Measurements from ENCODE around the gene ARID1A. TPM values are rescaled to one million over a fixed set of nuclear protein-coding genes. Genes with fewer than 3 reads are reported as not detected.

Gene ARID1A
- total and polyA plus RNA-seq, 9 of the 15 experiments (the other 6 are each of a cell fraction or from before 2014, with no cell fraction given), result 8.3 to 88.3 (median 22.5) TPM

- TF ChIP-seq ZNF318 (IDR thresholded peaks at IDR 0.05; ENCODE audit: borderline replicate concordance in 1 of 2, low read depth in 1 of 2) (no peak; a peak in 1 of 4 replicates), RUNX1 (IDR thresholded peaks at IDR 0.05; ENCODE audit: low read depth) (no peak), NBN (IDR thresholded peaks at IDR 0.05; ENCODE audit: low read depth) (peak; percentile 88), NFE2 (IDR thresholded peaks at IDR 0.05; ENCODE audit: low read depth) (peak; percentile 15; the same call in 1 of the 2 replicates), KDM4B (IDR thresholded peaks at IDR 0.05; ENCODE audit: borderline replicate concordance in 2 of 2, low read depth in 1 of 2) (no peak), PRMT5 (CRISPR knock-in tag; IDR thresholded peaks at IDR 0.05) (no peak), SAFB2 (IDR thresholded peaks at IDR 0.05; ENCODE audit: borderline replicate concordance, low read depth, low read length, severe bottlenecking) (no peak), ZNF347 (CRISPR knock-in tag; IDR thresholded peaks at IDR 0.05; ENCODE audit: low read depth) (no peak), ZNF354B (CRISPR knock-in tag; IDR thresholded peaks at IDR 0.05) (no peak), NFIC (IDR thresholded peaks at IDR 0.05) (0 out of 2 replicates have a peak, but pooled peaks have one; percentile 37), ZNF212 (CRISPR knock-in tag; IDR thresholded peaks at IDR 0.05) (no peak), ZNF143 (CRISPR knock-in tag; IDR thresholded peaks at IDR 0.05) (no peak), ZNF586 (CRISPR knock-in tag; conservative IDR thresholded peaks at IDR 0.05) (no peak), ATF3 (IDR thresholded peaks at IDR 0.05) (peak; percentile 37; the same call in 1 of the 2 replicates), ATF3 (CRISPR knock-in tag; conservative IDR thresholded peaks at IDR 0.05) (peak; percentile 60; the same call in 1 of the 2 replicates), ZNF12 (CRISPR knock-in tag; IDR thresholded peaks at IDR 0.05) (no peak), ZNF408 (CRISPR knock-in tag; IDR thresholded peaks at IDR 0.05; ENCODE audit: low read depth) (no peak), ZNF134 (CRISPR knock-in tag; conservative IDR thresholded peaks at IDR 0.05) (peak; percentile 76), NCOA6 (IDR thresholded peaks at IDR 0.05) (peak; percentile 72), NELFE (IDR thresholded peaks at IDR 0.05; ENCODE audit: insufficient read depth, insufficient read length) (no peak), RNF2 (IDR thresholded peaks at IDR 0.05) (peak; percentile 95), SPI1 (IDR thresholded peaks at IDR 0.05; ENCODE audit: borderline replicate concordance, low read depth, low read length) (no peak), ZBED1 (IDR thresholded peaks at IDR 0.05) (no peak)
These were observed 3.5 kb upstream of the ARID1A start (continued) for GRCh38 chr1:26692211-26692792.

Measured in K562 (cell line).